GM23338 (cell line): ENCODE measurements around the gene PUS1. TPM values are rescaled to one million over a fixed set of nuclear protein-coding genes. Genes with fewer than 3 reads are reported as not detected.

Experiments
- ATAC-seq: fragments of 200-7000 bp; cut with Tn5 transposase; 3 replicates; pipeline ENCODE4 v1.9.1; 2020
- DNase-seq: peaks from one replicate; pipeline ENCODE4 v3.0.0-alpha.2; 2015; ENCODE audit warnings: low spot score
- H2AFZ ChIP-seq: fragments of 200-600 bp; sonication (generic); 2 replicates; pipeline ENCODE4 v1.8.0; 2016; ENCODE audit warnings: antibody characterized with exemption, mild to moderate bottlenecking, moderate library complexity
- H3F3A ChIP-seq: fragments of 200-600 bp; sonication (generic); replicated peaks from 2 replicates; pipeline ENCODE4 v1.8.0; 2017; ENCODE audit warnings: antibody characterized with exemption, mixed run types, low read depth
- H3K27ac ChIP-seq: fragments of 200-600 bp; sonication (generic); 2 replicates; pipeline ENCODE4 v1.6.1; 2016; ENCODE audit warnings: low read depth
- H3K27me3 ChIP-seq: fragments of 200-600 bp; sonication (generic); 2 replicates; pipeline ENCODE4 v1.8.0; 2016; ENCODE audit warnings: mild to moderate bottlenecking, mixed run types, moderate library complexity; ENCODE audit not compliant: insufficient read depth
- H3K36me3 ChIP-seq: fragments of 200-600 bp; sonication (generic); 2 replicates; pipeline ENCODE4 v1.8.0; 2016; ENCODE audit warnings: mild to moderate bottlenecking; ENCODE audit not compliant: insufficient read depth
- H3K4me1 ChIP-seq: fragments of 200-600 bp; sonication (generic); 2 replicates; pipeline ENCODE4 v1.8.0; 2016; ENCODE audit warnings: mild to moderate bottlenecking, moderate library complexity; ENCODE audit not compliant: insufficient read depth
- H3K4me2 ChIP-seq: fragments of 200-600 bp; sonication (generic); 2 replicates; pipeline ENCODE4 v1.7.1; 2017; ENCODE audit warnings: mixed run types
- H3K4me3 ChIP-seq: fragments of 200-600 bp; sonication (generic); 2 replicates; pipeline ENCODE4 v1.6.1; 2016; ENCODE audit warnings: mixed run types
- H3K79me2 ChIP-seq: fragments of 200-600 bp; sonication (generic); replicated peaks from 2 replicates; pipeline ENCODE4 v1.8.0; 2017; ENCODE audit warnings: mild to moderate bottlenecking; ENCODE audit not compliant: insufficient read depth
- H3K9me2 ChIP-seq: fragments of 200-600 bp; sonication (generic); 2 replicates; pipeline ENCODE4 v1.8.0; 2017; ENCODE audit not compliant: insufficient read depth
- H4K20me1 ChIP-seq: fragments of 200-600 bp; sonication (generic); replicated peaks from 2 replicates; pipeline ENCODE4 v1.8.0; 2017; ENCODE audit warnings: mild to moderate bottlenecking; ENCODE audit not compliant: insufficient read depth
- H3K27ac Mint-ChIP-seq: 2 replicates; pipeline ENCODE4 v1.8.0; 2020; ENCODE audit warnings: inconsistent platforms, mild to moderate bottlenecking, moderate library complexity, mixed read lengths
- H3K27me3 Mint-ChIP-seq: 3 replicates; pipeline ENCODE4 v1.8.0; 2022; ENCODE audit warnings: low read depth, mild to moderate bottlenecking, moderate library complexity, mixed read lengths, inconsistent platforms; ENCODE audit not compliant: insufficient read depth, poor library complexity
- H3K36me3 Mint-ChIP-seq: 3 replicates; pipeline ENCODE4 v1.8.0; 2021; ENCODE audit warnings: low read depth, mild to moderate bottlenecking, inconsistent platforms, moderate library complexity, mixed read lengths
- H3K4me1 Mint-ChIP-seq: 3 replicates; pipeline ENCODE4 v1.8.0; 2020; ENCODE audit warnings: mild to moderate bottlenecking, inconsistent platforms, mixed read lengths
- H3K4me3 Mint-ChIP-seq: 3 replicates; pipeline ENCODE4 v1.8.0; 2021; ENCODE audit warnings: moderate library complexity, mild to moderate bottlenecking, inconsistent platforms, mixed read lengths
- H3K9me3 Mint-ChIP-seq: 3 replicates; pipeline ENCODE4 v1.8.0; 2020; ENCODE audit warnings: moderate library complexity, mild to moderate bottlenecking, inconsistent platforms, mixed read lengths
- EZH2 ChIP-seq: fragments of 200-600 bp; sonication (generic); IDR thresholded peaks from one replicate; pipeline ENCODE4 v1.8.0; 2017; ENCODE audit warnings: antibody characterized with exemption, mild to moderate bottlenecking, low read depth; ENCODE audit not compliant: unreplicated experiment
- JUNB ChIP-seq: IDR thresholded peaks from one replicate; pipeline ENCODE4 v1.6.1; 2016; ENCODE audit warnings: antibody characterized with exemption; ENCODE audit not compliant: unreplicated experiment
- POLR2AphosphoS5 ChIP-seq: IDR thresholded peaks from 2 replicates; pipeline ENCODE4 v1.6.1; 2016; ENCODE audit warnings: antibody characterized with exemption, low read depth
- STAT1 ChIP-seq: IDR thresholded peaks from one replicate; pipeline ENCODE4 v1.6.1; 2016; ENCODE audit warnings: antibody characterized with exemption; ENCODE audit not compliant: unreplicated experiment
- ZNF114 ChIP-seq: fragments of 250-450 bp; sonication (Bioruptor Pico); IDR thresholded peaks from 2 replicates; pipeline ENCODE4 v1.5.0; 2020; ENCODE audit warnings: mild to moderate bottlenecking, moderate library complexity
- ZNF331 ChIP-seq: fragments of 250-450 bp; sonication (Bioruptor Pico); IDR thresholded peaks from 2 replicates; pipeline ENCODE4 v1.5.0; 2020; ENCODE audit warnings: low read depth, mild to moderate bottlenecking, moderate library complexity
- polyA plus RNA-seq: library from polyadenylated mRNA; unstranded; fragments of >200 nt; fragmentation: Nextera tagmentation; extraction: Ambion mirVana; gene quantifications from 2 replicates; pipeline ENCODE4 v1.2.1, GENCODE V29; 2016
- total RNA-seq: library from RNA; depleted of rRNA; stranded (reverse); fragments of >200 nt; shearing (Covaris generic); gene quantifications from 2 replicates; pipeline ENCODE4 v1.2.3, GENCODE V29; 2014
- TF ChIP-seq, protein P1 (sequence below): fragments of 250-450 bp; sonication (Bioruptor Pico); IDR thresholded peaks from 2 replicates; pipeline ENCODE4 v1.5.0; 2020; ENCODE audit warnings: mild to moderate bottlenecking, moderate library complexity
- TF ChIP-seq, protein P2 (sequence below), 2 experiments: fragments of 200-600 bp in 1 of 2; sonication (generic) in 1 of 2; conservative IDR thresholded peaks; 2 replicates each; pipeline versions ENCODE4 v1.5.1 to v1.6.1; 2016 to 2017; ENCODE audit warnings: antibody characterized with exemption in 2 of 2, low read depth in 2 of 2, mild to moderate bottlenecking in 2 of 2, moderate library complexity in 1 of 2
- TF ChIP-seq, protein P3 (sequence below): IDR thresholded peaks from 2 replicates; pipeline ENCODE4 v1.6.1; 2016; ENCODE audit warnings: antibody characterized with exemption

The PUS1 gene
- total and polyA plus RNA-seq, 2 experiments from 2014 or later, result 52.4 to 73.0 TPM

DNA sequence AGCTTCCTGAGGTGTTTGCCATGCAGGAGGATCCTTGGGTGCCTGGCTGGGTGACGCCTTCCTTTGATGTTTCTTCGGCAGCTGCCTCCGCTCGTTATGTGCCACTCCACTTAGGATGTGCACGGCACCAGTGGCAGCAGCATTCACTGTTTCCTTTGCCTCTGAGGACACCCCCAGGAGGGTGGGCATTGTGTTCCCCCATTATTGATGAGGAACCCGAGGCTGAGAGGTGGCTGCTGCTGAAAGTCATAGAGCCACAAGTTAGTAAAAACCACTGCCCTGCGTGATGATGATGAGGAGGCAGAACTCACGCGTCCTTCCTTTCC is 61.9 kb downstream of the PUS1 start:
- Histone ChIP-seq H3K36me3 (peaks cover 20% of the 10 kb centered on the region), H4K20me1 (no peaks in the 10 kb centered on the region), H3K79me2 (peaks cover 19% of the 10 kb centered on the region), H3K4me3 (no peak overlapping the region), H3K4me2 (peak overlapping the region; percentile 12), H3K27me3 (no peaks in the 10 kb centered on the region), H2AFZ (no peak overlapping the region), H3F3A (peaks cover 21% of the 10 kb centered on the region), H3K9me2 (no peaks in the 10 kb centered on the region), H3K4me1 (peaks cover 20% of the 10 kb centered on the region; the same call in 1 of the 2 replicates), H3K27ac (peak overlapping the region; percentile 92)
- ATAC-seq, result peak; percentile 17; the same call in 2 of the 3 replicates
- peak overlapping the region; percentile 42; the same call in 2 of the 3 replicates for H3K4me3 Mint-ChIP-seq
- TF ChIP-seq, protein P1, sequence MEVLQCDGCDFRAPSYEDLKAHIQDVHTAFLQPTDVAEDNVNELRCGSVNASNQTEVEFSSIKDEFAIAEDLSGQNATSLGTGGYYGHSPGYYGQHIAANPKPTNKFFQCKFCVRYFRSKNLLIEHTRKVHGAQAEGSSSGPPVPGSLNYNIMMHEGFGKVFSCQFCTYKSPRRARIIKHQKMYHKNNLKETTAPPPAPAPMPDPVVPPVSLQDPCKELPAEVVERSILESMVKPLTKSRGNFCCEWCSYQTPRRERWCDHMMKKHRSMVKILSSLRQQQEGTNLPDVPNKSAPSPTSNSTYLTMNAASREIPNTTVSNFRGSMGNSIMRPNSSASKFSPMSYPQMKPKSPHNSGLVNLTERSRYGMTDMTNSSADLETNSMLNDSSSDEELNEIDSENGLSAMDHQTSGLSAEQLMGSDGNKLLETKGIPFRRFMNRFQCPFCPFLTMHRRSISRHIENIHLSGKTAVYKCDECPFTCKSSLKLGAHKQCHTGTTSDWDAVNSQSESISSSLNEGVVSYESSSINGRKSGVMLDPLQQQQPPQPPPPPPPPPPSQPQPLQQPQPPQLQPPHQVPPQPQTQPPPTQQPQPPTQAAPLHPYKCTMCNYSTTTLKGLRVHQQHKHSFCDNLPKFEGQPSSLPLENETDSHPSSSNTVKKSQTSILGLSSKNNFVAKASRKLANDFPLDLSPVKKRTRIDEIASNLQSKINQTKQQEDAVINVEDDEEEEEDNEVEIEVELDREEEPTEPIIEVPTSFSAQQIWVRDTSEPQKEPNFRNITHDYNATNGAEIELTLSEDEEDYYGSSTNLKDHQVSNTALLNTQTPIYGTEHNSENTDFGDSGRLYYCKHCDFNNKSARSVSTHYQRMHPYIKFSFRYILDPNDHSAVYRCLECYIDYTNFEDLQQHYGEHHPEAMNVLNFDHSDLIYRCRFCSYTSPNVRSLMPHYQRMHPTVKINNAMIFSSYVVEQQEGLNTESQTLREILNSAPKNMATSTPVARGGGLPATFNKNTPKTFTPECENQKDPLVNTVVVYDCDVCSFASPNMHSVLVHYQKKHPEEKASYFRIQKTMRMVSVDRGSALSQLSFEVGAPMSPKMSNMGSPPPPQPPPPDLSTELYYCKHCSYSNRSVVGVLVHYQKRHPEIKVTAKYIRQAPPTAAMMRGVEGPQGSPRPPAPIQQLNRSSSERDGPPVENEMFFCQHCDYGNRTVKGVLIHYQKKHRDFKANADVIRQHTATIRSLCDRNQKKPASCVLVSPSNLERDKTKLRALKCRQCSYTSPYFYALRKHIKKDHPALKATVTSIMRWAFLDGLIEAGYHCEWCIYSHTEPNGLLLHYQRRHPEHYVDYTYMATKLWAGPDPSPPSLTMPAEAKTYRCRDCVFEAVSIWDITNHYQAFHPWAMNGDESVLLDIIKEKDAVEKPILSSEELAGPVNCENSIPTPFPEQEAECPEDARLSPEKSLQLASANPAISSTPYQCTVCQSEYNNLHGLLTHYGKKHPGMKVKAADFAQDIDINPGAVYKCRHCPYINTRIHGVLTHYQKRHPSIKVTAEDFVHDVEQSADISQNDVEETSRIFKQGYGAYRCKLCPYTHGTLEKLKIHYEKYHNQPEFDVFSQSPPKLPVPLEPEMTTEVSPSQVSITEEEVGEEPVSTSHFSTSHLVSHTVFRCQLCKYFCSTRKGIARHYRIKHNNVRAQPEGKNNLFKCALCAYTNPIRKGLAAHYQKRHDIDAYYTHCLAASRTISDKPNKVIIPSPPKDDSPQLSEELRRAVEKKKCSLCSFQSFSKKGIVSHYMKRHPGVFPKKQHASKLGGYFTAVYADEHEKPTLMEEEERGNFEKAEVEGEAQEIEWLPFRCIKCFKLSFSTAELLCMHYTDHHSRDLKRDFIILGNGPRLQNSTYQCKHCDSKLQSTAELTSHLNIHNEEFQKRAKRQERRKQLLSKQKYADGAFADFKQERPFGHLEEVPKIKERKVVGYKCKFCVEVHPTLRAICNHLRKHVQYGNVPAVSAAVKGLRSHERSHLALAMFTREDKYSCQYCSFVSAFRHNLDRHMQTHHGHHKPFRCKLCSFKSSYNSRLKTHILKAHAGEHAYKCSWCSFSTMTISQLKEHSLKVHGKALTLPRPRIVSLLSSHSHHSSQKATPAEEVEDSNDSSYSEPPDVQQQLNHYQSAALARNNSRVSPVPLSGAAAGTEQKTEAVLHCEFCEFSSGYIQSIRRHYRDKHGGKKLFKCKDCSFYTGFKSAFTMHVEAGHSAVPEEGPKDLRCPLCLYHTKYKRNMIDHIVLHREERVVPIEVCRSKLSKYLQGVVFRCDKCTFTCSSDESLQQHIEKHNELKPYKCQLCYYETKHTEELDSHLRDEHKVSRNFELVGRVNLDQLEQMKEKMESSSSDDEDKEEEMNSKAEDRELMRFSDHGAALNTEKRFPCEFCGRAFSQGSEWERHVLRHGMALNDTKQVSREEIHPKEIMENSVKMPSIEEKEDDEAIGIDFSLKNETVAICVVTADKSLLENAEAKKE (CRISPR knock-in tag), result no peak
- TF ChIP-seq EZH2 (no peak), JUNB (no peak), POLR2AphosphoS5 (no peak), ZNF331 (CRISPR knock-in tag) (no peak), STAT1 (no peak), ZNF114 (no peak)
- TF ChIP-seq, protein P2, sequence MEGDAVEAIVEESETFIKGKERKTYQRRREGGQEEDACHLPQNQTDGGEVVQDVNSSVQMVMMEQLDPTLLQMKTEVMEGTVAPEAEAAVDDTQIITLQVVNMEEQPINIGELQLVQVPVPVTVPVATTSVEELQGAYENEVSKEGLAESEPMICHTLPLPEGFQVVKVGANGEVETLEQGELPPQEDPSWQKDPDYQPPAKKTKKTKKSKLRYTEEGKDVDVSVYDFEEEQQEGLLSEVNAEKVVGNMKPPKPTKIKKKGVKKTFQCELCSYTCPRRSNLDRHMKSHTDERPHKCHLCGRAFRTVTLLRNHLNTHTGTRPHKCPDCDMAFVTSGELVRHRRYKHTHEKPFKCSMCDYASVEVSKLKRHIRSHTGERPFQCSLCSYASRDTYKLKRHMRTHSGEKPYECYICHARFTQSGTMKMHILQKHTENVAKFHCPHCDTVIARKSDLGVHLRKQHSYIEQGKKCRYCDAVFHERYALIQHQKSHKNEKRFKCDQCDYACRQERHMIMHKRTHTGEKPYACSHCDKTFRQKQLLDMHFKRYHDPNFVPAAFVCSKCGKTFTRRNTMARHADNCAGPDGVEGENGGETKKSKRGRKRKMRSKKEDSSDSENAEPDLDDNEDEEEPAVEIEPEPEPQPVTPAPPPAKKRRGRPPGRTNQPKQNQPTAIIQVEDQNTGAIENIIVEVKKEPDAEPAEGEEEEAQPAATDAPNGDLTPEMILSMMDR (conservative IDR thresholded peaks at IDR 0.05; ENCODE audit: low read depth in 2 of 2), result no peak
- TF ChIP-seq, protein P3, sequence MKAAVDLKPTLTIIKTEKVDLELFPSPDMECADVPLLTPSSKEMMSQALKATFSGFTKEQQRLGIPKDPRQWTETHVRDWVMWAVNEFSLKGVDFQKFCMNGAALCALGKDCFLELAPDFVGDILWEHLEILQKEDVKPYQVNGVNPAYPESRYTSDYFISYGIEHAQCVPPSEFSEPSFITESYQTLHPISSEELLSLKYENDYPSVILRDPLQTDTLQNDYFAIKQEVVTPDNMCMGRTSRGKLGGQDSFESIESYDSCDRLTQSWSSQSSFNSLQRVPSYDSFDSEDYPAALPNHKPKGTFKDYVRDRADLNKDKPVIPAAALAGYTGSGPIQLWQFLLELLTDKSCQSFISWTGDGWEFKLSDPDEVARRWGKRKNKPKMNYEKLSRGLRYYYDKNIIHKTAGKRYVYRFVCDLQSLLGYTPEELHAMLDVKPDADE, result no peak
- H3K9me3 Mint-ChIP-seq, result no peaks in the 10 kb centered on the region
- peak overlapping the region; percentile 97 for H3K27ac Mint-ChIP-seq
- peaks cover 6% of the 10 kb centered on the region for H3K27me3 Mint-ChIP-seq
- no peak for DNase-seq
- peaks cover 55% of the 10 kb centered on the region for H3K4me1 Mint-ChIP-seq
- peaks cover 85% of the 10 kb centered on the region for H3K36me3 Mint-ChIP-seq
